ENCODE measurements around the gene PCP4L1.

- TF ChIP-seq CEBPB (IDR thresholded peaks at IDR 0.05; ENCODE audit: low read depth) (no peak), CTCF (IDR thresholded peaks at IDR 0.05 in 2 of 3, conservative IDR thresholded peaks at IDR 0.05 in 1 of 3; ENCODE audit: borderline replicate concordance in 1 of 3, insufficient read depth in 1 of 3, low read depth in 2 of 3, low read length in 2 of 3) (no peak), EZH2 (IDR thresholded peaks at IDR 0.05) (no peak), POLR2A (IDR thresholded peaks at IDR 0.05; ENCODE audit: borderline replicate concordance, extremely low read depth, insufficient read depth, insufficient read length) (no peak), ZFX (IDR thresholded peaks at IDR 0.05) (no peak), EZH2phosphoT487 (IDR thresholded peaks at IDR 0.05; ENCODE audit: borderline replicate concordance) (no peak), FOSL1 (IDR thresholded peaks at IDR 0.05; ENCODE audit: low read depth) (no peak), TCF7L2 (IDR thresholded peaks at IDR 0.05; ENCODE audit: borderline replicate concordance, extremely low read depth, insufficient read depth, insufficient read length) (no peak), ATF3 (IDR thresholded peaks at IDR 0.05) (no peak), ELF1 (IDR thresholded peaks at IDR 0.05; ENCODE audit: borderline replicate concordance, low read depth) (no peak), SP1 (IDR thresholded peaks at IDR 0.05; ENCODE audit: low read depth) (no peak)
These were observed 16.2 kb upstream of the PCP4L1 start for GRCh38 chr1:161242313-161242712.

Data from HCT116 (cell line).